Left ventricle myocardium inferior (tissue), 1 donor: Measurements from ENCODE around the gene PLK4. TPM values are rescaled to one million over a fixed set of nuclear protein-coding genes. Genes with fewer than 3 reads are reported as not detected.

Source experiments
- DNase-seq: peaks from one replicate; pipeline ENCODE4 v3.0.0-alpha.2; 2020
- H3K27ac ChIP-seq: fragments of 200-600 bp; replicated peaks from 2 replicates; pipeline ENCODE4 v1.8.0; 2021
- H3K27me3 ChIP-seq: fragments of 200-600 bp; 2 replicates; pipeline ENCODE4 v1.8.0; 2021; ENCODE audit warnings: low read depth
- H3K36me3 ChIP-seq: fragments of 200-600 bp; 2 replicates; pipeline ENCODE4 v1.8.0; 2021
- H3K4me1 ChIP-seq: fragments of 200-600 bp; 2 replicates; pipeline ENCODE4 v1.8.0; 2021
- H3K4me3 ChIP-seq: fragments of 200-600 bp; 2 replicates; pipeline ENCODE4 v1.8.0; 2021; ENCODE audit warnings: mild to moderate bottlenecking, moderate library complexity
- H3K9me3 ChIP-seq: fragments of 200-600 bp; replicated peaks from 2 replicates; pipeline ENCODE4 v1.8.0; 2021
- CTCF ChIP-seq: fragments of 200-600 bp; IDR thresholded peaks from 2 replicates; pipeline ENCODE4 v1.8.0; 2021; ENCODE audit warnings: antibody characterized with exemption, mild to moderate bottlenecking, borderline replicate concordance
- intact Hi-C: fragments of 100-400 bp; cut with micrococcal nuclease; formaldehyde crosslinking; loops from one replicate; pipeline ENCODE4 v1.11.0; 2022
- total RNA-seq: library from RNA; stranded (reverse); fragmentation: NEBNext Ultra II Directional; extraction: Animal tissue kit (Norgen Biotek cat#: 25700); gene quantifications from one replicate; pipeline ENCODE4 v1.2.1, GENCODE V29; 2021
- donor health status: DM: no; HTN: yes; CAD: no; lungs with severe emphysema.

PLK4 gene
- total RNA-seq, 1 donor from 2014 or later: 0.49 TPM

- H3K27ac ChIP-seq: no peak overlapping the region
- no peaks in the 10 kb centered on the region for H3K4me1 ChIP-seq
- H3K36me3 ChIP-seq: peaks cover 16% of the 10 kb centered on the region
- H3K27me3 ChIP-seq: no peaks in the 10 kb centered on the region
- H3K9me3 ChIP-seq: no peaks in the 10 kb centered on the region
- no peak for DNase-seq
- no peak for TF ChIP-seq CTCF
- no peak overlapping the region for H3K4me3 ChIP-seq
- intact Hi-C loops: no loop called here
Observed at GRCh38 chr4:127936974-127937373, 56.3 kb downstream of the PLK4 start.

Other genes with a start within 250 kb of the PLK4 start
- gene INTU, start 247.9 kb upstream of the PLK4 start, total RNA-seq: 5.2 TPM
- gene SLC25A31, start 150.5 kb upstream of the PLK4 start, total RNA-seq: not detected
- 16.1 TPM for gene HSPA4L, start 98.6 kb upstream of the PLK4 start, total RNA-seq
- gene MFSD8, start 84.3 kb downstream of the PLK4 start, total RNA-seq: 12.3 TPM
- 30.4 TPM for gene ABHD18, start 84.5 kb downstream of the PLK4 start, total RNA-seq
- 16.1 TPM for gene LARP1B, start 180.4 kb downstream of the PLK4 start, total RNA-seq